PFSK-1 (cell line): Measurements from ENCODE around the gene EIF3D.

ENCODE experiments used
- POLR2AphosphoS5 ChIP-seq: IDR thresholded peaks from 2 replicates; pipeline ENCODE4 v1.6.1; 2012; ENCODE audit warnings: low read depth, mild to moderate bottlenecking, control low read depth, low read length, moderate library complexity
- TAF1 ChIP-seq: IDR thresholded peaks from 2 replicates; pipeline ENCODE4 v1.6.1; 2012; ENCODE audit warnings: low read length, control low read depth, borderline replicate concordance; ENCODE audit not compliant: insufficient read depth
- TF ChIP-seq, protein P1 (sequence below), 2 experiments: IDR thresholded peaks; 2 replicates each; pipeline versions ENCODE4 v1.6.1 to v1.8.0; 2011 to 2012; ENCODE audit warnings: low read depth in 2 of 2, low read length in 2 of 2, control low read depth in 1 of 2, inconsistent platforms in 1 of 2, mild to moderate bottlenecking in 1 of 2, moderate library complexity in 1 of 2; ENCODE audit not compliant: insufficient read depth in 1 of 2

DNA sequence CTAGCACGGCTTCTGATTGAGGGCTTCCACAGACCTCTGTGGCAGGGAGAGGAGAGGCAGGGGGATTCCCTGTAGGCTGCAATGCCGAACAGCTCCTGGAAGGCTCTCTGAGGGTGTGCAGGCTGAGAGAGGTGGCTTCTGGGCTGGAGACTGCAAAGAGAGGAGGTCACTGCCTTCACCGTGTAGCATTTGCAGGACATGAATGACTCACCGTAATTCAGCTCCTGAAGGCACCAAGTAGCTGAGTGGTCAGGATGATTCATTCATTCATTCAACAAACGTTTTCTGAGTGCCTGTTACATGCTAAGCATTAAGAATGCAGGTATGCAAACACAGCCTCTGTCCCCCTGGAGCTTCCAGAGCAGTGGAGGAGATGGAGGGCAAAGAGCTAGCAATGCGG lies 18.0 kb upstream of the EIF3D start:
- TF ChIP-seq TAF1 (no peak), POLR2AphosphoS5 (no peak)
- TF ChIP-seq, protein P1, sequence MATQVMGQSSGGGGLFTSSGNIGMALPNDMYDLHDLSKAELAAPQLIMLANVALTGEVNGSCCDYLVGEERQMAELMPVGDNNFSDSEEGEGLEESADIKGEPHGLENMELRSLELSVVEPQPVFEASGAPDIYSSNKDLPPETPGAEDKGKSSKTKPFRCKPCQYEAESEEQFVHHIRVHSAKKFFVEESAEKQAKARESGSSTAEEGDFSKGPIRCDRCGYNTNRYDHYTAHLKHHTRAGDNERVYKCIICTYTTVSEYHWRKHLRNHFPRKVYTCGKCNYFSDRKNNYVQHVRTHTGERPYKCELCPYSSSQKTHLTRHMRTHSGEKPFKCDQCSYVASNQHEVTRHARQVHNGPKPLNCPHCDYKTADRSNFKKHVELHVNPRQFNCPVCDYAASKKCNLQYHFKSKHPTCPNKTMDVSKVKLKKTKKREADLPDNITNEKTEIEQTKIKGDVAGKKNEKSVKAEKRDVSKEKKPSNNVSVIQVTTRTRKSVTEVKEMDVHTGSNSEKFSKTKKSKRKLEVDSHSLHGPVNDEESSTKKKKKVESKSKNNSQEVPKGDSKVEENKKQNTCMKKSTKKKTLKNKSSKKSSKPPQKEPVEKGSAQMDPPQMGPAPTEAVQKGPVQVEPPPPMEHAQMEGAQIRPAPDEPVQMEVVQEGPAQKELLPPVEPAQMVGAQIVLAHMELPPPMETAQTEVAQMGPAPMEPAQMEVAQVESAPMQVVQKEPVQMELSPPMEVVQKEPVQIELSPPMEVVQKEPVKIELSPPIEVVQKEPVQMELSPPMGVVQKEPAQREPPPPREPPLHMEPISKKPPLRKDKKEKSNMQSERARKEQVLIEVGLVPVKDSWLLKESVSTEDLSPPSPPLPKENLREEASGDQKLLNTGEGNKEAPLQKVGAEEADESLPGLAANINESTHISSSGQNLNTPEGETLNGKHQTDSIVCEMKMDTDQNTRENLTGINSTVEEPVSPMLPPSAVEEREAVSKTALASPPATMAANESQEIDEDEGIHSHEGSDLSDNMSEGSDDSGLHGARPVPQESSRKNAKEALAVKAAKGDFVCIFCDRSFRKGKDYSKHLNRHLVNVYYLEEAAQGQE (IDR thresholded peaks at IDR 0.05; ENCODE audit: insufficient read depth in 1 of 2, low read depth in 2 of 2, low read length in 2 of 2) = no peak
